H9 (cell line): ENCODE data around the gene MDK. TPM values are rescaled to one million over a fixed set of nuclear protein-coding genes. Genes with fewer than 3 reads are reported as not detected.

Source experiments
- DNase-seq: peaks from one replicate; pipeline ENCODE4 v3.0.0-alpha.2; 2017
- H2AFZ ChIP-seq: one replicate; pipeline ENCODE4 v1.6.1; 2013; ENCODE audit warnings: mild to moderate bottlenecking, low read length, control low read depth, moderate library complexity
- H2AK5ac ChIP-seq: 2 replicates; pipeline ENCODE4 v1.6.1; 2013; ENCODE audit warnings: low read length, control low read depth, mixed read lengths; ENCODE audit not compliant: insufficient read length
- H2BK120ac ChIP-seq: one replicate; pipeline ENCODE4 v1.6.1; 2013; ENCODE audit warnings: low read depth, mild to moderate bottlenecking, low read length, control low read depth, inconsistent platforms; ENCODE audit not compliant: poor library complexity, severe bottlenecking
- H2BK12ac ChIP-seq: 2 replicates; pipeline ENCODE4 v1.6.1; 2013; ENCODE audit warnings: low read length, control low read depth, mixed read lengths, low read depth; ENCODE audit not compliant: insufficient read length
- H2BK15ac ChIP-seq: 2 replicates; pipeline ENCODE4 v1.6.1; 2013; ENCODE audit warnings: low read depth, low read length, control low read depth
- H2BK20ac ChIP-seq: one replicate; pipeline ENCODE4 v1.6.1; 2013; ENCODE audit warnings: low read depth, mild to moderate bottlenecking, low read length, control low read depth, inconsistent platforms; ENCODE audit not compliant: poor library complexity, severe bottlenecking
- H2BK5ac ChIP-seq: 2 replicates; pipeline ENCODE4 v1.6.1; 2013; ENCODE audit warnings: low read length, control low read depth, mixed read lengths; ENCODE audit not compliant: insufficient read length
- H3K14ac ChIP-seq: 2 replicates; pipeline ENCODE4 v1.6.1; 2013; ENCODE audit warnings: low read length, control low read depth; ENCODE audit not compliant: insufficient read depth
- H3K18ac ChIP-seq: 2 replicates; pipeline ENCODE4 v1.6.1; 2013; ENCODE audit warnings: low read depth, mild to moderate bottlenecking, mixed read lengths, low read length, control low read depth; ENCODE audit not compliant: insufficient read length
- H3K23ac ChIP-seq: 2 replicates; pipeline ENCODE4 v1.6.1; 2013; ENCODE audit warnings: low read length, control low read depth, mixed read lengths, low read depth; ENCODE audit not compliant: insufficient read length
- H3K23me2 ChIP-seq: 2 replicates; pipeline ENCODE4 v1.6.1; 2013; ENCODE audit warnings: low read depth, mild to moderate bottlenecking, mixed read lengths, low read length, control low read depth; ENCODE audit not compliant: insufficient read length, poor library complexity, severe bottlenecking
- H3K27ac ChIP-seq: 2 replicates; pipeline ENCODE4 v1.5.1; 2013; ENCODE audit warnings: low read length, control low read depth, mixed read lengths, low read depth; ENCODE audit not compliant: insufficient read length
- H3K27me3 ChIP-seq: 2 replicates; pipeline ENCODE4 v1.6.1; 2013; ENCODE audit warnings: low read length, control low read depth, inconsistent platforms; ENCODE audit not compliant: insufficient read depth
- H3K4ac ChIP-seq: 2 replicates; pipeline ENCODE4 v1.6.1; 2013; ENCODE audit warnings: low read depth, mild to moderate bottlenecking, control low read depth, inconsistent platforms, low read length, moderate library complexity
- H3K4me1 ChIP-seq: 2 replicates; pipeline ENCODE4 v1.6.1; 2013; ENCODE audit warnings: low read length, control low read depth, inconsistent platforms; ENCODE audit not compliant: insufficient read depth
- H3K4me2 ChIP-seq: 2 replicates; pipeline ENCODE4 v1.6.1; 2013; ENCODE audit warnings: low read length, control low read depth, mixed read lengths; ENCODE audit not compliant: insufficient read length, insufficient read depth
- H3K56ac ChIP-seq: 2 replicates; pipeline ENCODE4 v1.6.1; 2013; ENCODE audit warnings: low read depth, mild to moderate bottlenecking, mixed read lengths, low read length, control low read depth; ENCODE audit not compliant: insufficient read length
- H3K79me1 ChIP-seq: 2 replicates; pipeline ENCODE4 v1.6.1; 2013; ENCODE audit warnings: low read depth, mild to moderate bottlenecking, moderate library complexity, low read length, control low read depth, inconsistent platforms; ENCODE audit not compliant: insufficient read depth, poor library complexity, severe bottlenecking
- H3K79me2 ChIP-seq: 2 replicates; pipeline ENCODE4 v1.6.1; 2013; ENCODE audit warnings: low read length, control low read depth, inconsistent platforms; ENCODE audit not compliant: insufficient read depth
- H3K9ac ChIP-seq: 2 replicates; pipeline ENCODE4 v1.6.1; 2013; ENCODE audit warnings: low read length, control low read depth, mixed read lengths; ENCODE audit not compliant: insufficient read length; ENCODE audit errors: extremely low read depth
- H3K9me3 ChIP-seq: one replicate; pipeline ENCODE4 v1.6.1; 2013; ENCODE audit warnings: low read depth, low read length, inconsistent platforms; ENCODE audit not compliant: control insufficient read depth
- H3T11ph ChIP-seq: one replicate; pipeline ENCODE4 v1.6.1; 2013; ENCODE audit warnings: mild to moderate bottlenecking, low read length, control low read depth, inconsistent platforms
- H4K20me1 ChIP-seq: one replicate; pipeline ENCODE4 v1.6.1; 2013; ENCODE audit not compliant: control insufficient read depth, insufficient read length, insufficient read depth
- H4K5ac ChIP-seq: 2 replicates; pipeline ENCODE4 v1.6.1; 2013; ENCODE audit warnings: low read depth, mild to moderate bottlenecking, mixed read lengths, low read length, control low read depth; ENCODE audit not compliant: insufficient read length
- H4K8ac ChIP-seq: replicated peaks from 2 replicates; pipeline ENCODE4 v1.6.1; 2013; ENCODE audit warnings: low read length, control low read depth, mixed read lengths, low read depth; ENCODE audit not compliant: insufficient read length
- H4K91ac ChIP-seq: 2 replicates; pipeline ENCODE4 v1.6.1; 2013; ENCODE audit warnings: low read depth, mild to moderate bottlenecking, moderate library complexity, mixed read lengths, low read length, control low read depth; ENCODE audit not compliant: insufficient read length
- H3K27ac Mint-ChIP-seq, 3 experiments: 2 replicates in 2 of 3; 3 replicates in 1 of 3; pipeline ENCODE4 v1.8.0; 2020 to 2021; ENCODE audit warnings: mixed read lengths in 3 of 3, mild to moderate bottlenecking in 1 of 3, moderate library complexity in 1 of 3
- H3K27me3 Mint-ChIP-seq: 2 replicates; pipeline ENCODE4 v1.8.0; 2021; ENCODE audit warnings: low read depth, mild to moderate bottlenecking, moderate library complexity, mixed read lengths
- H3K36me3 Mint-ChIP-seq, 3 experiments: 2 replicates in 2 of 3; 3 replicates in 1 of 3; pipeline ENCODE4 v1.8.0; 2020 to 2021; ENCODE audit warnings: low read depth in 3 of 3, mixed read lengths in 3 of 3; ENCODE audit not compliant: insufficient read depth in 1 of 3
- H3K4me1 Mint-ChIP-seq, 2 experiments: 2 replicates each; pipeline ENCODE4 v1.8.0; 2020; ENCODE audit warnings: mixed read lengths in 2 of 2
- H3K4me3 Mint-ChIP-seq, 2 experiments: 2 replicates in 1 of 2; 3 replicates in 1 of 2; pipeline ENCODE4 v1.8.0; 2020 to 2021; ENCODE audit warnings: mild to moderate bottlenecking in 2 of 2, mixed read lengths in 2 of 2, moderate library complexity in 1 of 2
- H3K9me3 Mint-ChIP-seq, 2 experiments: 2 replicates in 1 of 2; 3 replicates in 1 of 2; pipeline ENCODE4 v1.8.0; 2020; ENCODE audit warnings: mild to moderate bottlenecking in 2 of 2, mixed read lengths in 2 of 2, moderate library complexity in 1 of 2
- WGBS: extraction: QIAGEN DNeasy Blood & Tissue Kit; methylation state at CpG from one replicate; pipeline ENCODE4 v1.1.7; 2013; ENCODE audit warnings: missing lambda C conversion rate, low lambda C conversion rate, mixed read lengths; ENCODE audit not compliant: insufficient read length; ENCODE audit errors: extremely low coverage; 5-methylcytosine and 5-hydroxymethylcytosine counted together
- total RNA-seq: library from RNA; stranded (reverse); gene quantifications from 2 replicates; pipeline ENCODE4 v1.2.1, GENCODE V29; 2021
- TF ChIP-seq, protein P1 (sequence below): fragments of 200-600 bp; sonication (generic); conservative IDR thresholded peaks from 3 replicates; pipeline ENCODE4 v1.8.0; 2021; ENCODE audit warnings: antibody characterized with exemption, mild to moderate bottlenecking

Gene MDK
- total RNA-seq, 1 experiment from 2014 or later, result 392 TPM

GRCh38 chr11:46348566-46349401 is 32.7 kb upstream of the MDK start:
- no peaks in the 10 kb centered on the region for H3K27me3 ChIP-seq
- H4K20me1 ChIP-seq, result peaks cover 5% of the 10 kb centered on the region
- no peak overlapping the region for H2BK15ac ChIP-seq
- H3K23ac ChIP-seq, result no peak overlapping the region
- no peaks in the 10 kb centered on the region for H3K9me3 ChIP-seq
- no CpG with 5 or more reads among the region's 18 CpGs for WGBS
- peak overlapping the region in 1 of 3 experiments; percentile 73; a peak in 1 of 7 replicates for H3K27ac Mint-ChIP-seq
- no peak overlapping the region for H2BK5ac ChIP-seq
- no peak overlapping the region for H4K91ac ChIP-seq
- H3K4me1 Mint-ChIP-seq, result peaks cover 71% of the 10 kb centered on the region in 2 experiments
- no peak overlapping the region for H2BK120ac ChIP-seq
- peaks cover 0 to 4% (median 0%) of the 10 kb centered on the region in 3 experiments; a peak in 1 of 7 replicates for H3K36me3 Mint-ChIP-seq
- peak overlapping the region; percentile 93 for H3K4me2 ChIP-seq
- no peak overlapping the region for H3K56ac ChIP-seq
- H2BK12ac ChIP-seq, result no peak overlapping the region
- DNase-seq, result no peak
- H3K27ac ChIP-seq, result no peak overlapping the region
- H2BK20ac ChIP-seq, result no peak overlapping the region
- H3K18ac ChIP-seq, result no peak overlapping the region
- no peaks in the 10 kb centered on the region; a peak in 2 of 5 replicates for H3K9me3 Mint-ChIP-seq
- no peak overlapping the region for H4K5ac ChIP-seq
- peaks cover 20% of the 10 kb centered on the region; the same call in 1 of the 2 replicates for H3K4me1 ChIP-seq
- H3K79me2 ChIP-seq, result peaks cover 14% of the 10 kb centered on the region; the same call in 1 of the 2 replicates
- H2AK5ac ChIP-seq, result no peak overlapping the region
- no peak overlapping the region for H4K8ac ChIP-seq
- H2AFZ ChIP-seq, result no peak overlapping the region
- H3T11ph ChIP-seq, result no peak overlapping the region
- H3K4ac ChIP-seq, result no peak overlapping the region
- H3K27me3 Mint-ChIP-seq, result peaks cover 10% of the 10 kb centered on the region
- peaks cover 8% of the 10 kb centered on the region for H3K79me1 ChIP-seq
- H3K4me3 Mint-ChIP-seq, result peak overlapping the region; percentile 77 to 87
- TF ChIP-seq, protein P1, sequence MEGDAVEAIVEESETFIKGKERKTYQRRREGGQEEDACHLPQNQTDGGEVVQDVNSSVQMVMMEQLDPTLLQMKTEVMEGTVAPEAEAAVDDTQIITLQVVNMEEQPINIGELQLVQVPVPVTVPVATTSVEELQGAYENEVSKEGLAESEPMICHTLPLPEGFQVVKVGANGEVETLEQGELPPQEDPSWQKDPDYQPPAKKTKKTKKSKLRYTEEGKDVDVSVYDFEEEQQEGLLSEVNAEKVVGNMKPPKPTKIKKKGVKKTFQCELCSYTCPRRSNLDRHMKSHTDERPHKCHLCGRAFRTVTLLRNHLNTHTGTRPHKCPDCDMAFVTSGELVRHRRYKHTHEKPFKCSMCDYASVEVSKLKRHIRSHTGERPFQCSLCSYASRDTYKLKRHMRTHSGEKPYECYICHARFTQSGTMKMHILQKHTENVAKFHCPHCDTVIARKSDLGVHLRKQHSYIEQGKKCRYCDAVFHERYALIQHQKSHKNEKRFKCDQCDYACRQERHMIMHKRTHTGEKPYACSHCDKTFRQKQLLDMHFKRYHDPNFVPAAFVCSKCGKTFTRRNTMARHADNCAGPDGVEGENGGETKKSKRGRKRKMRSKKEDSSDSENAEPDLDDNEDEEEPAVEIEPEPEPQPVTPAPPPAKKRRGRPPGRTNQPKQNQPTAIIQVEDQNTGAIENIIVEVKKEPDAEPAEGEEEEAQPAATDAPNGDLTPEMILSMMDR, result no peak
- H3K14ac ChIP-seq, result no peak overlapping the region; the same call in 1 of the 2 replicates
- H3K9ac ChIP-seq, result peak overlapping the region; percentile 60
- peaks cover 10% of the 10 kb centered on the region for H3K23me2 ChIP-seq
